ENCODE data around the gene NAV2. TPM values are rescaled to one million over a fixed set of nuclear protein-coding genes. Genes with fewer than 3 reads are reported as not detected.

The NAV2 gene
- total RNA-seq, 1 donor from 2014 or later, result 44.8 TPM

- no peak for DNase-seq
- intact Hi-C loops (cut with DNase I), result no loop called here
- Histone ChIP-seq H3K4me3 (no peak overlapping the region), H3K4me1 (peaks cover 11% of the 10 kb centered on the region), H3K27me3 (no peaks in the 10 kb centered on the region), H3K27ac (no peak overlapping the region), H3K36me3 (no peaks in the 10 kb centered on the region), H3K9me3 (no peaks in the 10 kb centered on the region)
- ATAC-seq, result no peak
- TF ChIP-seq CTCF (IDR thresholded peaks at IDR 0.05), result no peak
These were observed 76.6 kb downstream of the NAV2 start for GRCh38 chr11:19789245-19789644.

DNA sequence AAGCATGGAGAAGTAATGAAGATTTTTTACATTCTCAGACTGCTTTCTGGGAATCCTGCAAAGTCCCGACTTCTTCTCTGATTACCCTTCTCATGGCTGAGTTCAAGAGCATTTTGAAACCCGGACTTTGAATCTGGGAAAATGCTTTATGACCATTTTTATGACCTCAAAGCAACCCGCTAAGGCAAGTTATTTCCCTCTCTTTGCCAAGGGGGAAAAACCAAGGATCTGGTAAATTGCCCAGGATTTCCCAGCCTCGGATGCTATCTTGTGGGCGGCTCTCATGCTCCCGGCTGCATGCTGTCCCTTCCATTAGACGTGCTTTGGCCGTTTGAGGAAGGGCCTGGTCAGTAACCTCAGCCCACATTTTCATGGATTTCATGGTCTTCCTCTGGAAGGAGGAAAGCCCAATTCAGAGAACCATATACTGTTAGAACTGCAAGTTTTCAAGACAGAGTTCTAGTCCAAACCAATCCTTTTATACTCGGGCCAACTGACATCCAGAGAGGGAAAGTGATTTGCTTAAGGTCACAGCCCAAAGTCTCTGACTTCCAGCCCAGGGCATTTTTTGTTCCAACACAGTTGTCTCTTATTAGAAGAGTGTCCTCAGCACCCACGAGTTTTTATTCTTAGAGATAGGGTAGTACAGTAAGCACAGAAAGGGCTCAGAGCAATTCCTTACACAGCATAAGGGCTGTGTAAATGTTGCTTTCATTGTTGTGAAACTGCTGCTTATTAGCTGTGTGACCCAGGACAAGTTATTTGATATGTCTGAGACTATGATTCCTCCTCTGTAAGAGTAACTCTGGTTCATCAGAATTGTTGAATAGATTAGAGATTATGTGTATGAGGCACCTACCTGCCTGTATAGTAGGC lies 77.4 kb downstream of the NAV2 start:
- Histone ChIP-seq H3K9me3 (no peaks in the 10 kb centered on the region), H3K27ac (no peak overlapping the region), H3K36me3 (no peaks in the 10 kb centered on the region), H3K4me1 (peaks cover 16% of the 10 kb centered on the region), H3K4me3 (no peak overlapping the region), H3K27me3 (no peaks in the 10 kb centered on the region)
- TF ChIP-seq CTCF (IDR thresholded peaks at IDR 0.05), result no peak
- intact Hi-C loops (cut with DNase I), result no loop called here
- no peak for DNase-seq
- peak; percentile 45 for ATAC-seq

GRCh38 chr11:19790831-19791552 lies 78.4 kb downstream of the NAV2 start:
- ATAC-seq, result no peak
- Histone ChIP-seq H3K36me3 (no peaks in the 10 kb centered on the region), H3K27me3 (no peaks in the 10 kb centered on the region), H3K27ac (no peak overlapping the region), H3K4me3 (no peak overlapping the region), H3K4me1 (peaks cover 17% of the 10 kb centered on the region), H3K9me3 (no peaks in the 10 kb centered on the region)
- TF ChIP-seq CTCF (IDR thresholded peaks at IDR 0.05), result no peak
- intact Hi-C loops (cut with DNase I), result no loop called here
- DNase-seq, result no peak

DNA sequence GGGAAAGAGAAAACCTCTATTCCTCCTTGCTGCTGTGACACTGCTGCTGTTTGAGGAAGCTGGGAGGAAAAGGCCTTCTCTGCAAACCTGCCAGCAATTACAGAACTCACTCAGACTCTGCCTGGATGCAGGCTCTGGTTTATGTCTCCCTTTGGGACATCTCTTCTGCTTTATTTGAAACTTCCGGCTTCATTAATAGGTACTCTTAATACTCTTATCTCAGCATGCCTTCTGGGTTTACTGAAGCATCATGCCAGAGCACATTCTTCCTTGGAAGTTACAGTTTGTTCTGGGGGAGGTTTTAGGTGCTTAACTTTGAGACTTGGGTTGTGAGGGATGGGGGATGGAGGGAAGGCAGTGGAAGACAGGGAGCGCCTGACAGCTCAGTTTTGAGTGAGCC lies 79.9 kb downstream of the NAV2 start:
- Histone ChIP-seq H3K27me3 (no peaks in the 10 kb centered on the region), H3K27ac (no peak overlapping the region), H3K4me3 (no peak overlapping the region), H3K9me3 (no peaks in the 10 kb centered on the region), H3K36me3 (no peaks in the 10 kb centered on the region), H3K4me1 (peaks cover 17% of the 10 kb centered on the region)
- DNase-seq, result no peak
- ATAC-seq, result peak; percentile 74
- TF ChIP-seq CTCF (IDR thresholded peaks at IDR 0.05), result no peak
- intact Hi-C loops (cut with DNase I), result no loop called here

- H3K27ac ChIP-seq, result no peak overlapping the region
- peaks cover 17% of the 10 kb centered on the region for H3K4me1 ChIP-seq
- H3K36me3 ChIP-seq, result no peaks in the 10 kb centered on the region
- no peak for TF ChIP-seq CTCF (IDR thresholded peaks at IDR 0.05)
- no peaks in the 10 kb centered on the region for H3K9me3 ChIP-seq
- intact Hi-C loops (cut with DNase I), result no loop called here
- ATAC-seq (peak; percentile 39), DNase-seq (no peak)
- H3K27me3 ChIP-seq, result no peaks in the 10 kb centered on the region
- H3K4me3 ChIP-seq, result no peak overlapping the region
These were observed 80.7 kb downstream of the NAV2 start for GRCh38 chr11:19793326-19793725.

Measured in upper lobe of right lung (tissue), 1 donor.